ENCODE measurements around the gene HIP1R.

The HIP1R gene

GRCh38 chr12:122860854-122861586, 25.8 kb downstream of the HIP1R start:
- no peak for DNase-seq (ENCODE audit: low spot score)

- no peak for DNase-seq (ENCODE audit: low spot score)
These were observed 26.3 kb downstream of the HIP1R start for GRCh38 chr12:122861587-122861970.

GRCh38 chr12:122862110-122862634, 26.9 kb downstream of the HIP1R start:
- no peak for DNase-seq (ENCODE audit: low spot score)

- peak; percentile 61 for DNase-seq (ENCODE audit: low spot score)
These were observed 27.8 kb downstream of the HIP1R start for GRCh38 chr12:122862872-122863701.

GRCh38 chr12:122864894-122865253, 29.6 kb downstream of the HIP1R start:
- DNase-seq (ENCODE audit: low spot score), result no peak

GRCh38 chr12:122865268-122866231, 30.3 kb downstream of the HIP1R start:
- no peak for DNase-seq (ENCODE audit: low spot score)

- DNase-seq (ENCODE audit: low spot score), result no peak
These were observed 31.1 kb downstream of the HIP1R start for GRCh38 chr12:122866379-122866778.

- no peak for DNase-seq (ENCODE audit: low spot score)
These were observed 31.8 kb downstream of the HIP1R start for GRCh38 chr12:122866950-122867607.

- no peak for DNase-seq (ENCODE audit: low spot score)
These were observed 32.6 kb downstream of the HIP1R start for GRCh38 chr12:122867691-122868461.

- no peak for DNase-seq (ENCODE audit: low spot score)
These were observed 33.4 kb downstream of the HIP1R start for GRCh38 chr12:122868471-122869177.

- no peak for DNase-seq (ENCODE audit: low spot score)
These were observed 34.1 kb downstream of the HIP1R start for GRCh38 chr12:122869207-122869973.

GRCh38 chr12:122870163-122870842, 35.0 kb downstream of the HIP1R start:
- no peak for DNase-seq (ENCODE audit: low spot score)

GRCh38 chr12:122870867-122871664, 35.8 kb downstream of the HIP1R start:
- no peak for DNase-seq (ENCODE audit: low spot score)

- DNase-seq (ENCODE audit: low spot score), result no peak
These were observed 36.9 kb downstream of the HIP1R start for GRCh38 chr12:122871851-122872780.

GRCh38 chr12:122872815-122873361, 37.6 kb downstream of the HIP1R start:
- DNase-seq (ENCODE audit: low spot score), result no peak

GRCh38 chr12:122873540-122873939, 38.3 kb downstream of the HIP1R start:
- no peak for DNase-seq (ENCODE audit: low spot score)

All from LoVo (cell line).